Measurements from ENCODE around the gene TUBGCP6. TPM values are rescaled to one million over a fixed set of nuclear protein-coding genes. Genes with fewer than 3 reads are reported as not detected.

Gene TUBGCP6
- total RNA-seq, 2 experiments from 2014 or later = 50.6 to 53.9 TPM

DNA sequence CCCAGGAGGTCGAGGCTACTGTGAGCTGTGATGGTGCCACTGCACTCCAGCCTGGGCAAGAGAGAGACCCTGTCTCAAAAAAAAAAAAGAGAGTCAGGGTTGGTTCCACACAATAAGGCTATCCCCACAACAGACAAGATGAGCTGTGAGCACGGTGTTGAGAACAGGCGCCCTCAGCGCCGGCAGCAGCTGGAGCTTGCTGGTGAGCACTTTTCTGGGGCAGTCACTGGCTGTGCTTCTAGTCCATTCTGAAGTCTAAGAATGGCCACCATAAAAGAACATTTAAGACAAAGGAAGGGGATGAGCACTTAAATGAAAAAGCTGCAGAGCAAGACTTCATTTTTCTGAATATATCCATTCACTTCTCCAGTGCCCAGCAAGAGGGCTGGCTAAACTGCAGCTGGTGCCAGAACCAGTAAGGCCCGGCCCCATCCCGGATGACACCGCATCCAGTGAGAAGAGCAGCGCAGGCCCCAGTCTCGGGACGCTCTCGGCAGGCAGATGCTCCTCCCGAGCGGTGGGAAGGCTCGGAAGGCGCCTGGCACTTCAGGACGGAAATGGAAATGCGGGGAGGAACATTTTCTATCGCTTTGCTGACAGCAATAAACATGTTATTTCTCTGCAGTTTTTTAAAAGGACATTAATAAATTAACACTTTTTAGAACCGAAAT is 12.2 kb downstream of the TUBGCP6 start:
- no peak overlapping the region for H3K27ac Mint-ChIP-seq
- H3K36me3 Mint-ChIP-seq (ENCODE audit: low read depth) = peaks cover 26% of the 10 kb centered on the region
- ChIA-PET POLR2A (interaction anchor here (1.0 kb wide), 2 partner anchors 12 to 94 kb away, joined by 3 read pairs; no protein-coding TSS in a partner anchor), CTCF (interaction anchor here (1.2 to 1.3 kb wide), 2 partner anchors 8 to 109 kb away, joined by 3 read pairs; no protein-coding TSS in a partner anchor)
- no peak overlapping the region for H3K4me3 Mint-ChIP-seq
- H3K4me1 Mint-ChIP-seq = peaks cover 5% of the 10 kb centered on the region
- DNase-seq = no peak
- H3K9me3 Mint-ChIP-seq = peaks cover 7% of the 10 kb centered on the region
- H3K27me3 Mint-ChIP-seq = no peaks in the 10 kb centered on the region

GRCh38 chr22:50229370-50229769 is 15.5 kb downstream of the TUBGCP6 start:
- Mint-ChIP-seq H3K27ac (no peak overlapping the region), H3K4me3 (no peak overlapping the region), H3K27me3 (no peaks in the 10 kb centered on the region), H3K36me3 (ENCODE audit: low read depth) (peaks cover 21% of the 10 kb centered on the region), H3K4me1 (no peaks in the 10 kb centered on the region), H3K9me3 (no peaks in the 10 kb centered on the region)
- CTCF ChIA-PET = no interaction called here
- no peak for DNase-seq
- POLR2A ChIA-PET = no interaction called here

DNA sequence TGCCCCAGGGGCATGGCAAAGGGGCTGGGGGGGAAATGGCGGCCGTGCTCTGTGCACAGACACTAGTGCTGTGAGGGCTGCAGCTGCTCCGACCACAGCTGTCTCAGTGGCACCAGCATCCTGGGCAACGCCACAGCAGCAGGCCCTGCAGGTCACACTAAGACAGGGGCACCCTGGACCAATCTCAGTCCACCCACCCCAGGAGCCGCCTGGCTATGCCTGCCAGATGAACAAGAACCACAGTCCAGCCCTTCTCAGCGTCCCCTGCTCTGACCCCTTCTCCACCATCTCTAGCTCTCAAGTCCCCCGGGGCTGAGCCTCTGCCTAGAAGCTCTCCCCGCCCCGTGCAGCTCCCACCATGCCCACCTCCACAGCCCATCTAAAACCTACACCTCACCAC is 16.5 kb downstream of the TUBGCP6 start:
- Mint-ChIP-seq H3K27me3 (no peaks in the 10 kb centered on the region), H3K9me3 (no peaks in the 10 kb centered on the region), H3K36me3 (ENCODE audit: low read depth) (peaks cover 23% of the 10 kb centered on the region), H3K27ac (no peak overlapping the region), H3K4me1 (no peaks in the 10 kb centered on the region), H3K4me3 (no peak overlapping the region)
- no peak for DNase-seq
- ChIA-PET POLR2A (no interaction called here), CTCF (no interaction called here)

DNA sequence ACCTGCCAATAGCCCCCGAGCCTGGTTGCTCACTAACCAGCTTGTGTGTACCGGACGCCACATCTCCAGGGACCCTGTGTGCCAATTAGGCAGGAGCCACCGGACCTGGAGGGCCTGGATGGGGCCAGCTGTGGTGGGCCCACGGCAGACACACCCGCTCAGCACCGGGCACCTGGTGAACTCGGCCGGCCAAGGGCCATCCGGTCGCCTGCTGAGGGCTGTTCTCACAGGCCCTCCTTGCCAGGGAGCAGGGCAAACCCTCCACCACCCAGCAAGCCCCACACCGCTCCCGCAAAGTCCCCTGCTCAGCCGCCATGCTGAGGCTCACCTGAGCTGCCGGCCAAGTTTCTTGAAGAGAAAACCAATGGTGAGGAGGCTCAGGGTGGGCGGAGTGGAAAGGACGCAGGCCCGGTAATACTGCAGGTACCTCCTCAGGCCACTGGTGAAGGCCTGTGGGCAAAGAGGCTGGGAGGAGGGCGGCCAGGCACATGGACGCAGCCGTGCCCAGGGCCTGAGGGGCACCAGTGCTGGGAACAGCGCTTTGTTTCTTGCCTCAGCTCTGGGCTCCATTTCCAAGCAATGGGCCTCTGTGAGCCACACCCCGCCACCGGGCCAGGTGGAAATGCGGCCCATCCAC is 17.1 kb downstream of the TUBGCP6 start:
- H3K4me3 Mint-ChIP-seq = no peak overlapping the region
- ChIA-PET CTCF (no interaction called here), POLR2A (no interaction called here)
- H3K27ac Mint-ChIP-seq = no peak overlapping the region
- no peaks in the 10 kb centered on the region for H3K9me3 Mint-ChIP-seq
- H3K27me3 Mint-ChIP-seq = no peaks in the 10 kb centered on the region
- H3K4me1 Mint-ChIP-seq = no peaks in the 10 kb centered on the region
- no peak for DNase-seq
- H3K36me3 Mint-ChIP-seq (ENCODE audit: low read depth) = peaks cover 28% of the 10 kb centered on the region

GRCh38 chr22:50226875-50227165 is 18.0 kb downstream of the TUBGCP6 start:
- Mint-ChIP-seq H3K9me3 (no peaks in the 10 kb centered on the region), H3K4me3 (no peak overlapping the region), H3K27ac (no peak overlapping the region), H3K27me3 (no peaks in the 10 kb centered on the region), H3K36me3 (ENCODE audit: low read depth) (peaks cover 36% of the 10 kb centered on the region), H3K4me1 (no peaks in the 10 kb centered on the region)
- CTCF ChIA-PET = no interaction called here
- POLR2A ChIA-PET = no interaction called here
- no peak for DNase-seq

GRCh38 chr22:50226063-50226874 is 18.6 kb downstream of the TUBGCP6 start:
- H3K36me3 Mint-ChIP-seq (ENCODE audit: low read depth) = peaks cover 37% of the 10 kb centered on the region
- CTCF ChIA-PET = no interaction called here

GRCh38 chr22:50225200-50225969 is 19.4 kb downstream of the TUBGCP6 start:
- CTCF ChIA-PET = no interaction called here
- Mint-ChIP-seq H3K4me1 (no peaks in the 10 kb centered on the region), H3K27me3 (no peaks in the 10 kb centered on the region), H3K36me3 (ENCODE audit: low read depth) (peaks cover 41% of the 10 kb centered on the region), H3K27ac (no peak overlapping the region), H3K9me3 (no peaks in the 10 kb centered on the region), H3K4me3 (no peak overlapping the region)
- POLR2A ChIA-PET = no interaction called here
- DNase-seq = no peak

More at GRCh38 chr22:50226063-50226874, 18.6 kb downstream of the TUBGCP6 start:
- Mint-ChIP-seq H3K27ac (no peak overlapping the region), H3K4me3 (no peak overlapping the region), H3K9me3 (no peaks in the 10 kb centered on the region), H3K4me1 (no peaks in the 10 kb centered on the region), H3K27me3 (no peaks in the 10 kb centered on the region)
- POLR2A ChIA-PET = no interaction called here
- no peak for DNase-seq

- H3K4me3 Mint-ChIP-seq = no peak overlapping the region
- no peaks in the 10 kb centered on the region for H3K9me3 Mint-ChIP-seq
- POLR2A ChIA-PET = no interaction called here
- H3K36me3 Mint-ChIP-seq (ENCODE audit: low read depth) = peaks cover 46% of the 10 kb centered on the region
- H3K27me3 Mint-ChIP-seq = no peaks in the 10 kb centered on the region
- H3K4me1 Mint-ChIP-seq = no peaks in the 10 kb centered on the region
- no peak overlapping the region for H3K27ac Mint-ChIP-seq
- CTCF ChIA-PET = no interaction called here
- no peak for DNase-seq
Observed at GRCh38 chr22:50224071-50224470, 20.8 kb downstream of the TUBGCP6 start.

- peaks cover 49% of the 10 kb centered on the region for H3K36me3 Mint-ChIP-seq (ENCODE audit: low read depth)
- POLR2A ChIA-PET = no interaction called here
- no peak overlapping the region for H3K4me3 Mint-ChIP-seq
- DNase-seq = no peak
- CTCF ChIA-PET = interaction anchor here (0.7 kb wide), 1 partner anchor 102 kb away, joined by 3 read pairs; no protein-coding TSS in a partner anchor
- H3K27ac Mint-ChIP-seq = no peak overlapping the region
- H3K27me3 Mint-ChIP-seq = no peaks in the 10 kb centered on the region
- no peaks in the 10 kb centered on the region for H3K9me3 Mint-ChIP-seq
- H3K4me1 Mint-ChIP-seq = no peaks in the 10 kb centered on the region
Observed at GRCh38 chr22:50222508-50222907, 22.3 kb downstream of the TUBGCP6 start.

DNA sequence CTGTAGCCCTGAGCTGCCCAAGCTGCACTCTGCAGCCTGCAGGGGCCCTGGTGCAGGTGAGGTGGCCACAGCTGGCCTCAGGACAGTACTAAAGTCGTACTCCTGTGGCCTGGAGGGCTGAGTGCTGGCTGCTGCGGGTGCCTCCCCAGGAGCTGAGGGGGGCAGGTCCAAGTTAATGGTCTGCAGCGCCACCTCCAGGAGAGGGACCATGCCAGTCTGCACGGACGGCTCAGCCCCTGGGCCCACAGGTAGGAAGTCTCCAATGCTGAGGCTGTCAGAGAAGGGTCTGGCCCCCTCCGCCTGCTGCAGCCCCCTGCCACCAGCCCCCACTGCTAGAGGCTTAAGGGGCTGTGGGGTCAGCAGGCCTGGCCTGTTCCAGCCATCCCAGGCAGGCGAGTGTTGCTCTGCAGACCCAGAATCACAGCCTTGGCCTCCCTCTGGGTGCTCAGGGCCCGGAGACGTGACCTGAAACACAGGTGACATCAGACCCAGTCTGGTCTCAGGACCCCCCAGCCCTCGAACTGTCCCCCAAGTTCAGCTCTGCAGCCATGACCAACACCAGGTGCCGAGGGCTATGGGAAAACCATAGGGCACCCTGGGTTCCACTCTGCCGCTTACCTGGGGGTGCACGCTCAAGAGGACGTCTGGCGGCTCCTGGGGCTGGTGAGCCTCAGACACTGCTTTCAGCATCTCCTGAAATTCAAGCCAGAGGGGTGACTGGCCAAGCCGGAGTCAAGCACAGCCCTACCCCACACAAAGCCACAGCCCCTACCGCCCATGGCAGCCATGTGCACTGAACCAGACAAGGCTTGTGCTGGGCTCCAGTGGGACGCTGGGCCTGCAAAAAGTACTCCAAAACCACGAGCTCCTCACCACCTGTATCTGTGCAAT is 23.2 kb downstream of the TUBGCP6 start:
- no peaks in the 10 kb centered on the region for H3K9me3 Mint-ChIP-seq
- DNase-seq = no peak
- POLR2A ChIA-PET = no interaction called here
- H3K27me3 Mint-ChIP-seq = no peaks in the 10 kb centered on the region
- CTCF ChIA-PET = no interaction called here
- H3K36me3 Mint-ChIP-seq (ENCODE audit: low read depth) = peaks cover 49% of the 10 kb centered on the region
- H3K27ac Mint-ChIP-seq = no peak overlapping the region
- H3K4me3 Mint-ChIP-seq = no peak overlapping the region
- no peaks in the 10 kb centered on the region for H3K4me1 Mint-ChIP-seq

GRCh38 chr22:50220603-50221409 is 24.0 kb downstream of the TUBGCP6 start:
- CTCF ChIA-PET = no interaction called here
- POLR2A ChIA-PET = no interaction called here
- Mint-ChIP-seq H3K4me3 (no peak overlapping the region), H3K27me3 (no peaks in the 10 kb centered on the region), H3K9me3 (no peaks in the 10 kb centered on the region), H3K27ac (no peak overlapping the region), H3K36me3 (ENCODE audit: low read depth) (peaks cover 55% of the 10 kb centered on the region), H3K4me1 (no peaks in the 10 kb centered on the region)
- no peak for DNase-seq
